Activated T-cell treated with anti-CD3 and anti-CD28 coated beads, Interleukin-2, amount 50 U/mL, for 4 hours (primary cell): ENCODE data around the gene TOMM40. TPM values are rescaled to one million over a fixed set of nuclear protein-coding genes. Genes with fewer than 3 reads are reported as not detected.
"Not testable (repeated sequence)": the region's sequence is repeated elsewhere in the genome, so short reads cannot be mapped to it uniquely, and the experiment has no call there.

Experiments used
- ATAC-seq, 2 donors: fragments of 200-7000 bp; cut with Tn5 transposase; one replicate each; pipeline ENCODE4 v1.10.0; 2021
- DNase-seq: peaks from one replicate; pipeline ENCODE4 v3.0.0-alpha.2; 2020
- H3K27me3 Mint-ChIP-seq: one replicate; pipeline ENCODE4 v1.8.0; 2021; ENCODE audit warnings: low read depth, mixed read lengths
- H3K36me3 Mint-ChIP-seq: one replicate; pipeline ENCODE4 v1.8.0; 2022; ENCODE audit warnings: mixed read lengths; ENCODE audit not compliant: insufficient read depth
- H3K4me1 Mint-ChIP-seq: one replicate; pipeline ENCODE4 v1.8.0; 2021; ENCODE audit warnings: low read depth, mixed read lengths
- H3K4me3 Mint-ChIP-seq: one replicate; pipeline ENCODE4 v1.8.0; 2021; ENCODE audit warnings: mild to moderate bottlenecking, moderate library complexity, mixed read lengths
- H3K9me3 Mint-ChIP-seq: one replicate; pipeline ENCODE4 v1.8.0; 2021; ENCODE audit warnings: mixed read lengths
- total RNA-seq, 3 donors: library from RNA; stranded (reverse); gene quantifications; one replicate each; pipeline ENCODE4 v1.2.1, GENCODE V29; 2021

Gene TOMM40
- total RNA-seq, 3 donors from 2014 or later, result 427 to 536 (median 461) TPM

GRCh38 chr19:44900328-44901244 lies 9.5 kb downstream of the TOMM40 start:
- ATAC-seq, result no peak
- Mint-ChIP-seq H3K9me3 (no peaks in the 10 kb centered on the region), H3K4me1 (peaks cover 2% of the 10 kb centered on the region), H3K4me3 (no peak overlapping the region), H3K36me3 (peaks cover 28% of the 10 kb centered on the region), H3K27me3 (peaks cover 6% of the 10 kb centered on the region)
- no peak for DNase-seq

DNA sequence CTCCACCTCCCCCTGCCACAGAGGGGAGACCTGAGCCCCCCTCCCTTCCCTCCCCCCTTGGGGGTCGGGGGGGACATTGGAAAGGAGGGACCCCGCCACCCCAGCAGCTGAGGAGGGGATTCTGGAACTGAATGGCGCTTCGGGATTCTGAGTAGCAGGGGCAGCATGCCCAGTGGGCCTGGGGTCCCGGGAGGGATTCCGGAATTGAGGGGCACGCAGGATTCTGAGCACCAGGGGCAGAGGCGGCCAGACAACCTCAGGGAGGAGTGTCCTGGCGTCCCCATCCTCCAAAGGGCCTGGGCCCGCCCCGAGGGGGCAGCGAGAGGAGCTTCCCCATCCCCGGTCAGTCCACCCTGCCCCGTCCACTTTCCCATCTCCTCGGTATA lies 12.2 kb downstream of the TOMM40 start:
- ATAC-seq (no peak), DNase-seq (no peak)
- peaks cover 10% of the 10 kb centered on the region for H3K4me1 Mint-ChIP-seq
- H3K36me3 Mint-ChIP-seq, result peaks cover 13% of the 10 kb centered on the region
- peaks cover 25% of the 10 kb centered on the region for H3K27me3 Mint-ChIP-seq
- H3K9me3 Mint-ChIP-seq, result no peaks in the 10 kb centered on the region
- H3K4me3 Mint-ChIP-seq, result no peak overlapping the region

GRCh38 chr19:44903602-44904425 lies 12.8 kb downstream of the TOMM40 start:
- H3K36me3 Mint-ChIP-seq, result peaks cover 12% of the 10 kb centered on the region
- H3K9me3 Mint-ChIP-seq, result no peaks in the 10 kb centered on the region
- peaks cover 25% of the 10 kb centered on the region for H3K27me3 Mint-ChIP-seq
- ATAC-seq (peak; percentile 48 to 54), DNase-seq (peak; percentile 74)
- H3K4me3 Mint-ChIP-seq, result no peak overlapping the region
- H3K4me1 Mint-ChIP-seq, result peaks cover 10% of the 10 kb centered on the region

DNA sequence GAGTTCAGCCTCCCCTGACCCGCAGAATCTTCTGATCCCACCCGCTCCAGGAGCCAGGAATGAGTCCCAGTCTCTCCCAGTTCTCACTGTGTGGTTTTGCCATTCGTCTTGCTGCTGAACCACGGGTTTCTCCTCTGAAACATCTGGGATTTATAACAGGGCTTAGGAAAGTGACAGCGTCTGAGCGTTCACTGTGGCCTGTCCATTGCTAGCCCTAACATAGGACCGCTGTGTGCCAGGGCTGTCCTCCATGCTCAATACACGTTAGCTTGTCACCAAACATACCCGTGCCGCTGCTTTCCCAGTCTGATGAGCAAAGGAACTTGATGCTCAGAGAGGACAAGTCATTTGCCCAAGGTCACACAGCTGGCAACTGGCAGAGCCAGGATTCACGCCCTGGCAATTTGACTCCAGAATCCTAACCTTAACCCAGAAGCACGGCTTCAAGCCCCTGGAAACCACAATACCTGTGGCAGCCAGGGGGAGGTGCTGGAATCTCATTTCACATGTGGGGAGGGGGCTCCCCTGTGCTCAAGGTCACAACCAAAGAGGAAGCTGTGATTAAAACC lies 13.5 kb downstream of the TOMM40 start:
- peaks cover 12% of the 10 kb centered on the region for H3K36me3 Mint-ChIP-seq
- peaks cover 28% of the 10 kb centered on the region for H3K27me3 Mint-ChIP-seq
- no peak for DNase-seq
- H3K4me3 Mint-ChIP-seq, result no peak overlapping the region
- H3K4me1 Mint-ChIP-seq, result peaks cover 10% of the 10 kb centered on the region
- no peak for ATAC-seq
- no peaks in the 10 kb centered on the region for H3K9me3 Mint-ChIP-seq

DNA sequence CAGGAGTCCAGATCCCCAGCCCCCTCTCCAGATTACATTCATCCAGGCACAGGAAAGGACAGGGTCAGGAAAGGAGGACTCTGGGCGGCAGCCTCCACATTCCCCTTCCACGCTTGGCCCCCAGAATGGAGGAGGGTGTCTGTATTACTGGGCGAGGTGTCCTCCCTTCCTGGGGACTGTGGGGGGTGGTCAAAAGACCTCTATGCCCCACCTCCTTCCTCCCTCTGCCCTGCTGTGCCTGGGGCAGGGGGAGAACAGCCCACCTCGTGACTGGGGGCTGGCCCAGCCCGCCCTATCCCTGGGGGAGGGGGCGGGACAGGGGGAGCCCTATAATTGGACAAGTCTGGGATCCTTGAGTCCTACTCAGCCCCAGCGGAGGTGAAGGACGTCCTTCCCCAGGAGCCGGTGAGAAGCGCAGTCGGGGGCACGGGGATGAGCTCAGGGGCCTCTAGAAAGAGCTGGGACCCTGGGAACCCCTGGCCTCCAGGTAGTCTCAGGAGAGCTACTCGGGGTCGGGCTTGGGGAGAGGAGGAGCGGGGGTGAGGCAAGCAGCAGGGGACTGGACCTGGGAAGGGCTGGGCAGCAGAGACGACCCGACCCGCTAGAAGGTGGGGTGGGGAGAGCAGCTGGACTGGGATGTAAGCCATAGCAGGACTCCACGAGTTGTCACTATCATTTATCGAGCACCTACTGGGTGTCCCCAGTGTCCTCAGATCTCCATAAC lies 14.5 kb downstream of the TOMM40 start, which contains the start of gene APOE:
Gene APOE (plus strand): TSS at position 360 of the 724 bp plus-strand sequence. CDS start 829 bp downstream, outside the sequence.
- DNase-seq (no peak), ATAC-seq (peak; percentile 14 to 20)
- Mint-ChIP-seq H3K36me3 (peaks cover 12% of the 10 kb centered on the region), H3K4me3 (peak within 1 kb of the TSS; percentile 33), H3K4me1 (peaks cover 10% of the 10 kb centered on the region), H3K9me3 (no peaks in the 10 kb centered on the region), H3K27me3 (peaks cover 28% of the 10 kb centered on the region)

DNA sequence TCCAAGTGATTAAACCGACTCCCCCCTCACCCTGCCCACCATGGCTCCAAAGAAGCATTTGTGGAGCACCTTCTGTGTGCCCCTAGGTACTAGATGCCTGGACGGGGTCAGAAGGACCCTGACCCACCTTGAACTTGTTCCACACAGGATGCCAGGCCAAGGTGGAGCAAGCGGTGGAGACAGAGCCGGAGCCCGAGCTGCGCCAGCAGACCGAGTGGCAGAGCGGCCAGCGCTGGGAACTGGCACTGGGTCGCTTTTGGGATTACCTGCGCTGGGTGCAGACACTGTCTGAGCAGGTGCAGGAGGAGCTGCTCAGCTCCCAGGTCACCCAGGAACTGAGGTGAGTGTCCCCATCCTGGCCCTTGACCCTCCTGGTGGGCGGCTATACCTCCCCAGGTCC lies 16.6 kb downstream of the TOMM40 start:
- DNase-seq, result no peak
- H3K27me3 Mint-ChIP-seq, result peaks cover 39% of the 10 kb centered on the region

GRCh38 chr19:44908074-44908835 lies 17.2 kb downstream of the TOMM40 start:
- Mint-ChIP-seq H3K4me1 (peaks cover 10% of the 10 kb centered on the region), H3K9me3 (no peaks in the 10 kb centered on the region), H3K27me3 (peaks cover 44% of the 10 kb centered on the region), H3K4me3 (no peak overlapping the region), H3K36me3 (peaks cover 2% of the 10 kb centered on the region)
- ATAC-seq, result no peak
- DNase-seq, result no peak

More for the DNA sequence above, 16.6 kb downstream of the TOMM40 start:
- Mint-ChIP-seq H3K4me1 (peaks cover 10% of the 10 kb centered on the region), H3K4me3 (no peak overlapping the region), H3K9me3 (no peaks in the 10 kb centered on the region), H3K36me3 (peaks cover 5% of the 10 kb centered on the region)
- no peak for ATAC-seq

DNA sequence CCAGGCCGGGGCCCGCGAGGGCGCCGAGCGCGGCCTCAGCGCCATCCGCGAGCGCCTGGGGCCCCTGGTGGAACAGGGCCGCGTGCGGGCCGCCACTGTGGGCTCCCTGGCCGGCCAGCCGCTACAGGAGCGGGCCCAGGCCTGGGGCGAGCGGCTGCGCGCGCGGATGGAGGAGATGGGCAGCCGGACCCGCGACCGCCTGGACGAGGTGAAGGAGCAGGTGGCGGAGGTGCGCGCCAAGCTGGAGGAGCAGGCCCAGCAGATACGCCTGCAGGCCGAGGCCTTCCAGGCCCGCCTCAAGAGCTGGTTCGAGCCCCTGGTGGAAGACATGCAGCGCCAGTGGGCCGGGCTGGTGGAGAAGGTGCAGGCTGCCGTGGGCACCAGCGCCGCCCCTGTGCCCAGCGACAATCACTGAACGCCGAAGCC lies 17.8 kb downstream of the TOMM40 start:
- peaks cover 50% of the 10 kb centered on the region for H3K27me3 Mint-ChIP-seq
- no peak for ATAC-seq
- peaks cover 7% of the 10 kb centered on the region for H3K4me1 Mint-ChIP-seq
- no peak overlapping the region for H3K4me3 Mint-ChIP-seq
- DNase-seq, result no peak
- H3K36me3 Mint-ChIP-seq, result no peaks in the 10 kb centered on the region
- H3K9me3 Mint-ChIP-seq, result no peaks in the 10 kb centered on the region

DNA sequence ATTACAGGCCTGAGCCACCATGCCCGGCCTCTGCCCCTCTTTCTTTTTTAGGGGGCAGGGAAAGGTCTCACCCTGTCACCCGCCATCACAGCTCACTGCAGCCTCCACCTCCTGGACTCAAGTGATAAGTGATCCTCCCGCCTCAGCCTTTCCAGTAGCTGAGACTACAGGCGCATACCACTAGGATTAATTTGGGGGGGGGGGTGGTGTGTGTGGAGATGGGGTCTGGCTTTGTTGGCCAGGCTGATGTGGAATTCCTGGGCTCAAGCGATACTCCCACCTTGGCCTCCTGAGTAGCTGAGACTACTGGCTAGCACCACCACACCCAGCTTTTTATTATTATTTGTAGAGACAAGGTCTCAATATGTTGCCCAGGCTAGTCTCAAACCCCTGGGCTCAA lies 18.7 kb downstream of the TOMM40 start:
- H3K9me3 Mint-ChIP-seq, result no peaks in the 10 kb centered on the region
- no peak overlapping the region for H3K4me3 Mint-ChIP-seq
- DNase-seq (no peak), ATAC-seq (no peak)
- peaks cover 11% of the 10 kb centered on the region for H3K4me1 Mint-ChIP-seq
- peaks cover 58% of the 10 kb centered on the region for H3K27me3 Mint-ChIP-seq
- no peaks in the 10 kb centered on the region for H3K36me3 Mint-ChIP-seq

DNA sequence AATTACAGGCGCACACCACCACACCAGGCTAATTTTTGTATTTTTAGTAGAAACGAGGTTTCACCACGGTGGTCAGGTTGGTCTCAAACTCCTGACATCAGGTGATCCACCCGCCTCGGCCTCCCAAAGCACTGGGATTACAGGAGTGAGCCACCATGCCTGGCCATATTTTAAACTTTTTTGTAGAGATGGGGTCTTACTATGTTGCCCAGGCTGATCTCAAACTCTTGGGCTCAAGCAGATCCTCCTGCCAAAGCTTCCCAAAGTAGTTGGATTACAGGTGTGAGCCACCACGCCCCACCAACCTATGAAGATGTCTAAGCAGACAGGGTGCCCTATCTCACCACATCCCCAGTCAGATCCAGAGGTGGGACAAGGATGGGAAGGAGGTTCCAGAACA lies 20.8 kb downstream of the TOMM40 start:
- H3K27me3 Mint-ChIP-seq, result peaks cover 42% of the 10 kb centered on the region
- H3K4me1 Mint-ChIP-seq, H3K9me3 Mint-ChIP-seq, ATAC-seq, DNase-seq, H3K36me3 Mint-ChIP-seq, H3K4me3 Mint-ChIP-seq: not testable (repeated sequence)

DNA sequence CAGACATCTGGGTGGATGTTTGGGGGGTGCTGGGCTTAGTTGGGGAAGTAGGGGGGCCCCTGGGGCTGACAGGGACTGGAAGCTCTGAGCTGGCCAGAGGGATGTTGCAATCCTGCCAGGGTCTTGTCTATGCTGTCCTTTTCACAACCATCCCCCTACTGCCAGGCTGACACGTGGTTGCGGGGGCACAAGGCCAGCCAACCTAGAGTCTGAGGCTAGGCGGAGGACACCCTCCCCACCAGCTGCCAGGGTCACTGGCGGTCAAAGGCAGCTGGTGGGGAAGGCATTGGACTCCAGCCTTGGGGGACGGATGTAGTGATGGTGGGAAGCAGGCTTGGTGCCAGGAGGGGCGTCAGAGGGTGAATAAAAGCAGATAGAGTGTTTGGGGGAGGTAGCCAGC lies 21.8 kb downstream of the TOMM40 start:
- H3K36me3 Mint-ChIP-seq, result no peaks in the 10 kb centered on the region
- H3K4me3 Mint-ChIP-seq, result no peak overlapping the region
- H3K27me3 Mint-ChIP-seq, result peaks cover 38% of the 10 kb centered on the region
- H3K9me3 Mint-ChIP-seq, result no peaks in the 10 kb centered on the region
- ATAC-seq (no peak), DNase-seq (no peak)
- peaks cover 6% of the 10 kb centered on the region for H3K4me1 Mint-ChIP-seq

DNA sequence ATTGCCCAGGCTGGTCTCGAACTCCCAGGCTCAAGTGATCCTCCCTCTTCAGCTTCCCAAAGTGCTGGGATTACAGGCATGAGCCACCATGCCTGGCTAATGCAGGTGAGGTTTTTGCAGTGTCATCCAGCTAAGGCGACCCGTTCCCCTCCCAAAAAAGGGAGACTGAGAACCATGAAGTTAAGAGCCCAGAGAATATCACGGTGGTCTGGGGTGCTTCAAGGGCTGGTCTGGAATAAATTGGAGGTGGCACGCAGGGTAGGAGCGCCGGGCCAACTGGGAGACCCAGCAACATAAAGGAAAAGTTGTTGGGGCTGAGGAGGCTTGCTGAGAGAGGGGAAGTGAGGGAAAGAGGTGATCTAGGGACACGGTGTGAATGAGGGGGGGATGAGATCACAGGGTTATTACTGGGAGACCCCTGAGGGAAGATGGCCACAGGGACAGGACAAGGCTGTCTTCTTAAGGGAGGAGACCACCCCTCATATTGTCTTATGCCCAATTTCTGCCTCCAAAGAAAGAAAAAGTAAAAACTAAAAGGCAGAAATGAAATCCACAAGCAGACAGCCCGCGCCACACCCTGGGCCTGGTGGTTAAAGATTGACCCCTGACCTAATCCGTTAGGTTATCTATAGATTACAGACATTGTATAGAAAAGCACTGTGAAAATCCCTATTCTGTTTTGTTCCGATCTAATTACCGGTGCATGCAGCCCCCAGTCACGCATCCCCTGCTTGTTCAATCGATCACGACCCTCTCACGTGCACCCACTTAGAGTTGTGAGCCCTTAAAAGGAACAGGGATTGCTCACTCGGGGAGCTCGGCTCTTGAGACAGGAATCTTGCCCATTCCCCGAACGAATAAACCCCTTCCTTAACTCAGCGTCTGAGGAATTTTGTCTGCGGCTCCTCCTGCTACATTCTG lies 22.7 kb downstream of the TOMM40 start:
- H3K4me1 Mint-ChIP-seq, DNase-seq, H3K36me3 Mint-ChIP-seq, H3K9me3 Mint-ChIP-seq, ATAC-seq: not testable (repeated sequence)
- peak overlapping the region; percentile 88 for H3K4me3 Mint-ChIP-seq
- peaks cover 35% of the 10 kb centered on the region for H3K27me3 Mint-ChIP-seq
